Thyroid gland (tissue), 4 donors: ENCODE measurements around the gene C1orf185.

ENCODE experiments used
- CTCF ChIP-seq, 6 experiments: fragments of 200-600 bp in 3 of 6; fragments of 450-650 bp in 3 of 6; sonication (generic) in 3 of 6; IDR thresholded peaks; one replicate each; pipeline ENCODE4 v1.5.1; 2016 to 2019; ENCODE audit warnings: antibody characterized with exemption in 6 of 6, mild to moderate bottlenecking in 2 of 6, inconsistent platforms in 1 of 6, moderate library complexity in 1 of 6
- POLR2A ChIP-seq, 2 donors: fragments of 450-650 bp; IDR thresholded peaks; one replicate each; pipeline ENCODE4 v1.6.1; 2017; ENCODE audit warnings: antibody characterized with exemption in 2 of 2, mild to moderate bottlenecking in 2 of 2, moderate library complexity in 1 of 2

GRCh38 chr1:51168266-51168845 lies 66.3 kb downstream of the C1orf185 start:
- no peak for TF ChIP-seq POLR2A (IDR thresholded peaks at IDR 0.05)
- no peak for TF ChIP-seq CTCF (IDR thresholded peaks at IDR 0.05)
